ENCODE results near the gene CAMTA1. TPM values are rescaled to one million over a fixed set of nuclear protein-coding genes. Genes with fewer than 3 reads are reported as not detected.

Gene CAMTA1
- total RNA-seq, 1 experiment from 2014 or later, result 219 TPM

DNA sequence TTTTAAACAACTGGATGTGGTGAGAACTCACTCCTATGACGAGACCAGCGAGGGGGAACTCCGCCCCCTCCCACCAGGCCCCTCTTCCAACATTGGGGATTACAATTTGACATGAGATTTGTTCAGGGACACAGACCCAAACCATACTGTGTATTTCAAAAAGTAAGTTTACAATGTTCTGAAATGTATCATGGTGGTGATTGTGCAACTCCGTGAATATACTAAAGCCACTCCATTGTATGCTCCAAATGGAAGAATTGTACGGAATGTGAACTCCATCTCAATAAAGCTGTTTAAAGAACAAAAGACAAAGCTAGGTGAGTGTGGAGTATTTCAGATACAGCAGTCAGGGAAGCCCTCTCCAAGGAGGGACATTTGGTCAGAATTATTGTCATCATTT lies 553.8 kb downstream of the CAMTA1 start:
- DNase-seq (ENCODE audit: low read depth), result no peak

DNA sequence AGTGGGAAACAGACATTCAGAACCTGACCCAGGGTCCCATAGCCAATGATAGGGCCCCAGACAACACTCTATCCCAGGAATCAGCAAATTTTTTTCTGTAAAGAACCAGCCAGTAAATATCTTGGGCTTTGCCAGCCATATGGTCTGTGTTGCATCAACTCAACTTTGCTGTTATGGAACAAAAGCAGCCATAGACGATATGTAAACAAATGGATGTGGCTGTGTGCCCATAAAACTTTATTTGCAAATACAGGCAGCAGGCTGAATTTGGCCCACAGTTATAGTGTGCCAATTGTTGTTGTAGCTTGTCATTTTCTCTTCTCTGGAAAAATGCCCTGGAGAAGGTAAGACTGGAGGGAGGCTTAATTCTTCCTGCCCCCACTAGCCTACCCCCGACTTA lies 554.7 kb downstream of the CAMTA1 start:
- DNase-seq (ENCODE audit: low read depth), result no peak

DNA sequence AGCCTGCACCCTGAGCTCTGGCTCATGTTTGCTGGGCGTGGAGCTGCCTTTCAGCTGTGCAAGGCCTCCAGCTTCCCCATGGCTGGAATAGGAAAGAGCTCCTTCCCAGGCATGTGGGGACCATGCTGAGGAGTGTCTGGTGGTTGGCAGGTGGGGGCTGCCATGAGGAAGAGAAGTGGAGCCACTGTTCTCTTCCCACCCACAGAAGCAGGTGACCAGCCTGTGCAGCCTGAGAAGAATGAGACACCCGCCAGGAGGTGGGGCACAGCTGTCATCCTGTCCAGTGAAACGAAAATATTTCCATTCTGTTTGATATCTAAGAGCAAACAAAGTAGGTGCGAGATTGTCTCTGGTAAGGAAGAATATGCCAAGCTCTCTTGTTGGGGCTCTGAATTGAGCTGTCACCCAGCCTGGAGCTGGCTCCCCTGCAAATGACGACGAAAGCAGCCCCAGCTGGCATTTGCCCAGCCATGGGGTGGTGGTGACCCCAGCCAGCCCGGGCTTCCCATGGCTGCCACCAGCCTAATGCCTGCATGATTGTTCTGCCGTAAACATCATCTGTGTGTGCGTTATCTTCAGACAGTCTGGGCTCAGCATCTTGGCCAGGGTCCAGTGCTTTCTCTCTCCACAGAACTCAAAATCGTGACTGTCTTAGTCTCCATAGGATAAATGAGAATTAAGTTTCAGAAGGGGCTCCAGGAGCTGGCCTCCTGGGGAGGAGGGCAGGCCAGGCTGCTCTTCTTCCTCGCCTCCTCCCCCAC lies 556.1 kb downstream of the CAMTA1 start:
- no peak for DNase-seq (ENCODE audit: low read depth)

DNA sequence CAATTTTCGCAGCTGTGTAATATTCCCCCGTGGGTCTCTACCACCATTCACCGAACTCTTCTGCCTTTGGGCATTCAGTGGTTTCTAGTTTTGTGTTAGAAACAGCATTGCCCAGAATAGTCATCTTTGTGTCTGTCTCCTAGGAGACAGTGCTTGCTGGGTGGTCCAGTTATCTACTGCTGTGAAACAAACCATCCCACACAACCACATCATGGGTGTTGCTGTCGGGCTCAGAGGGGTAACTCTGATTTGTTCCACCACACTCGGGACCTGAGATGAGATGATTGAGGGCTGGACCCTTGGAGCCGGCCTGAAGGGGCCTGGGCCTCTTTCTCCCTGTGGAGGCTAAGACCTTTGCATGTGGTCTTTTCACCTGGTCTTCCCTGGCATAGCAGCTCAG lies 558.6 kb downstream of the CAMTA1 start:
- no peak for DNase-seq (ENCODE audit: low read depth)

DNA sequence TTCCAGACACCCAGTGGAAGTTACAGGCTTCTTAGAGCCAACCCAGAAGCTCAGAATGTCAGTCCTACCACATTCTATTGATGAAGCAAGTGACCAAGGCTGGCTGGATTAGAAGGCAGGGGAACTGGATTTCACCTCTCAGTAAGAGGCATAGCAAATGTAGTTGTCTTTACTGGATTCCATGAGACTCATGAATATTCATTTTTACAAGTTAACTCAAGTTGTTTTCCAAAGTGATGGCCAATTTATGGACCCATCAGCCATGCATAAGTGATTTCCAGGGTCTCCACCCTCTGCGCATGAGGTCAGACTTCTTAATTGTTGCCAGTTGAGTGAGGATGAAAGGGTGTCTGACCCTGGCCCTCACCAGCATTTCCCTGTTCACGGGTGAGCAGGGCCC lies 559.0 kb downstream of the CAMTA1 start:
- no peak for DNase-seq (ENCODE audit: low read depth)

DNA sequence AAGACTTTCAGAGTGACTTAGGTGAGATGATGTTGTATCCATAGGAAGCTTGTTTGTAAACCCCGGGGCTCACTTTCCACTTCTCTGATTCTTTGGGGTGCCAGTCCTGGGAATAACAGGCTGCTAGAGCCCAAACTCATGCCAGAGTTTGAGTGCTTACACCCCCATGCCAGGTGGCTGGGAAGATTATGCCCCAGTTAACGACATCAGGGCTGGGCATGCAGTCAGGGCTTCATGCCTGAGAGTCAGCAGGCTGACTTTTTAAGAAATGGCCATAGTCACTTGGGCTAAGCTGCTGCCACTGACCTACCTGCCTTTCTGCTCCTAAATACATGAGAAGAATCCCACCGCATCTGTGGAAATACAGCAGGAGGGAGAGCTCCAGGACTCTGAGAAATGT lies 560.3 kb downstream of the CAMTA1 start:
- no peak for DNase-seq (ENCODE audit: low read depth)

DNA sequence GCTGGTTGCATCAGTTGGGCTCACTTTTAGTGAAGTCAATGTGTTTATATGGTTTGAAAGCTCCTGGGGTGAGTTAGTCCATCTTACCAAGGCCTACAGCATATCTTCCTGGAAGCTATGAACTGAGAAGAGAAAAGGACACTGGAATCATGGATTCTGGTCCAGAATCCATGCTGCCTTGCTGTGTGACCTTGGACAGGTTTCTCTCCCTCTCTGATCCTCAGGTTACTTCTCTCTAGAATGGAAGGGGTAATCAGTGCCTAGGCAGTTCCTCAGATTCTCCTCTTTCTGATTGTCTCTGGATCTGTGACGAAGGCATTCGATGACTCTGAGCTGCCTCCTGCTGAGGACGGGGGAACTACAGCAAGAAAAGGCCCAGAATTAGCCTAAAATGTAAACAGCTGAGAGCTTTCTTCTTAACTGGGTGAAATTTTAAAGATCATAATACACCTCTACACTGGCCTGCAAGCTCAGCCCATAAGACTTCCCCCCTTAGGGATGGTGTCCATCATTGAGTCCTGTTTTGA lies 560.9 kb downstream of the CAMTA1 start:
- DNase-seq (ENCODE audit: low read depth), result no peak

DNA sequence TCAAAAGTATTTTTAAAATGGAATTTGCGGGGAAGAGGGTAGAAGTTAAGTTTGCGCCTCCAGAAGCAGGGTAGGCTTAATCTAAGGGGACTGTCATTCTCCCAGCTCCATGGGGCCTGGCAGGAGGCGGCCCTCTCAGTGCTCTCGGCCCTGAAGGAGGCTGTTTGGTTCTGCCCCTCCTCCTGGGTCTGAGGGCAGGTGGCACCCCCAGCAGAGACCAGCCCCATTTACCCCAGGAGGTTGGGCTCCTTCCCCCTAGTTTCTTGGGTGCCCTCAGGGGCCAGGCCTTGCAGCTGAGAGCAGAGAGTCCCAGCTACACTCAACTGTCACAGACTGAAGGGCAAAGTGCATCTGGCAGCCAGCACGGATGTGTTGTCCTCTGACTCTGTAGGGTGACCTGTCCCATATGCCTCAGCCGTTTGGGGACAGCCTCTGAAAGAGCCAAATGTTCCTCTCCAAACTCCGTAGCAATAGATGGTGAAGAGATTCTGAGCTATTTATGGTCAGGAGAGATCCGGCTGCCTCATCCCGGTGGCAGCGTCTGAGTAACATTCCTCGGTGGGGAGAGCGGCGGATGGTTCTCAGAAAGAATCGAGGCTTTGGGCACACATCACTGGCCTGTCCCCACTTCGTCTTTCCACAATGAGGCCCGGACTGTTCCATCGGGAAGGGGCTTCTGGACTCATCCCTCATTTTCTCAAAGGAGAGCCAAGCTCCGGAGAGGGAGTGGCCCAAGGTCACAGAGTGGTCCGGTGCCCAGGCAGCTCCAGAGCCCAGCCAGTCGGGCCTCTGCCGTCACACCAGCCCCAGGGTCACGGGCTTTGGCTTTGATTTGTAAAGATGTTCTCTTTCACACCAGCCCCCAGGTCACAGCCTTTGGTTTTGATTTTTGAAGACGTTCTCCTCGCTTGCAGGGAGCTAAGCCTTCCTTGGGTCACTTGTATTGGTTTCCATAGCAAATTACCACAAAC lies 561.6 kb downstream of the CAMTA1 start:
- DNase-seq (ENCODE audit: low read depth), result no peak

DNA sequence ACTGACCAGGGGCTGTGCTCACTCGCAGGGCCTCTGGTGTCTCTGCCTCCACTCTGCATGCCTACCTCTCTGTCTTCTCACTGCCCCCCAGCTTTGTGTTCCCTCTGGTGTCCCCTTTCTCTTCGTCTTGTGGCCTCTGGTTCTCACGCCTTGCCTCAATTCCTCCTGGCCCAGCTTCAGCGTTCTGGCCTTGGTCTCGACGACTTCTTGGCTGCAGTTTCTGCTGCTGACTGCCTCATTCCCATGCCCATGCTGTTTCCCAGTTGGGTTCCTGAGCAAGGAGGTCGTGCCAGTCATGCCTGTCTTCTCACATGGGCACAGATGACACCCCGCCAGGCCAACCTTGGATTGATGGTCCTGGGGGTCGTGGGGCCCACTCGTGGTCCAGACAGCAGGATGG lies 562.8 kb downstream of the CAMTA1 start:
- DNase-seq (ENCODE audit: low read depth), result no peak

DNA sequence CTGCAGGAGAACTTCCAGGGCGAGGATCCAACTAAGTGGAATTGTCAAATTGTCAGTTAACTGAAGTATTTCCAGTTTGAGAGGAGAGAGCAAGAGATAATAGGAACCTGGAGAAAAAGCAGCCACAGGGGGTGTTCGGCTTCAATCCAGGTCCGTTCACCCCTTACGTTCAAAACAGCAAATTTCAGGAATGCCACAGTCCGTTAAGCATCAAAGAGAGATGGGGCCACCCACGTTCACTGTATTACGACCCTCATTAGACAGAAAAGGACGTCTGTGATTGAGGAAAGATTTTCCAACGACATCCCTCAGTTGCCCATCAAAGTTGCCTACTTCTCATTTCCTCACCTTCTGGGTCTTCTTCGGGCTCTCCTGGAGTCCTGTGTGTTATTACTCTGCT lies 563.3 kb downstream of the CAMTA1 start:
- no peak for DNase-seq (ENCODE audit: low read depth)

DNA sequence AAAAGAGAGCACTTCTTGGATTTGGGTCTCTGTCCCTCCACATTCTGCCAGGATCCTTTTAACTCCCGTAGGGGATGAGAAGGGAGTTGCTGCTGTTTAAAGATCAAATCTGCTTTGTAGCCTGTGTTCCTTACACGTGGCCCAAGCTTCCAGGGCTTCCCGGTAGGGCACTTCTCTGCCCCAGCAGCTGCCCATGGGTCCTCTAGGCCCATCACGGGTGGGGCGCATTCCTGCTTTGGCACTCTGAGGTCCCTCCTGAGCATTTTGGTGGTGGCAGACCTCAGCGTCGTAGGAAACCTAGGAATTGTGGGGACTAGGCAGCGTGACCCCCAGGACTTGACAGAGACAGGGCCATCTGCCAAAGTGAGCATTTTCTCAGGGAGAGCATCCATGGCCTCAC lies 565.5 kb downstream of the CAMTA1 start:
- DNase-seq (ENCODE audit: low read depth), result no peak

DNA sequence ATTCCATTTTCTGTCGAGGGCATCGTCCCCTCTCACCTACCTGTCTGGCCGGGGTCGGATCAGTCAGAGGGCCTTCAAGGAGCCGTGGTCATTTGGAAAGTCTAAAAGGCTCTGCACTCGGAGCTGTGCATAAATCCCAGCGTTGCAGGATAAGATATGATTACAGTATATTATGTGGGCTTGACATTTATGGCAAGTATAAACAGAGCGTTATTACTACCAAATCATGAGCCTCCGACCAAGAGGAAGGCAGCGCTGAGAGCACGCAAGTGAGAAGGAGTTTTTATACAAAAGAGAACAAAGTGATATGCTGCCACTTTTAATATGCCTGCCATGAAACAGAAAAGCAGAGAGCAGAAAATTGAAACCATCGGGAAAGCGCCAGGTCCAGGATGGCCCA lies 566.4 kb downstream of the CAMTA1 start:
- no peak for DNase-seq (ENCODE audit: low read depth)

DNA sequence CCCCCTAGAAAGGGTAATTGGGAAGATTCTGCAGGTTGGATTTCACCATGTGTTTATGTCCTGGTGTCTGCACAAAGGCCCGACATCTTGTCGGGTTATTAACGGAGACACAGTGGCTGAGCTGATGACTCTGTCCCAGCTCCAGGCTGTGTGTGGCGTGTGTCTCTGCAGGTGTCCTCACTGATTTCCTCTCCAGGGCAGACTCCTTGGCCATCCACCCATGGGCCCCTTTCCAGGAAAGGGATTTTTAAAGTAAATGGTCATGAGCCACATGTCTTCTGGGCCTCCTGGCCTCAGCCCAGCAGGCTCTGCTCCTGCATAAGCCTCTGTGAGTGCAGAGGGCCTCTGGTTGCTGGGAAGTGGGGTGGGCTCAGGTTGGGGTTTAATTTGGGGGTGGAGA lies 567.1 kb downstream of the CAMTA1 start:
- no peak for DNase-seq (ENCODE audit: low read depth)

DNA sequence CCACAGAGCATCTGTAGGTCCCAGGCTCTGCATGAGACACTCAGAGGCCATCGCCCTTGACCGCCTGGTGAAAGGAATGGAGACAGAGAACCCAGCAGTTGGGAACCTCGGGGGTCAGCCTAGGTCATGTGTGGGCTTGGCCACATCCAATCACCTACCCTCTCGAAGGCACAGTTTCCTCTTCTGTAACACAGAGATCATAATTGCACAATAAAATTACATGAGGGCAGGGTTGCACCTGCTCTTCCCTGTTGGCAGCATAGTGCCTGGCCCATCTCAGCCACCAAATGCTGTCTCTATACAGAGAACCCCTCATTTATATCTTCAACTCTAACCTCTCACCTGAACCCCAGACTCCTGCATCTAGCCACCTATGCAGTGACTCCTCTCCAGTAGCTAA lies 567.7 kb downstream of the CAMTA1 start:
- no peak for DNase-seq (ENCODE audit: low read depth)

DNA sequence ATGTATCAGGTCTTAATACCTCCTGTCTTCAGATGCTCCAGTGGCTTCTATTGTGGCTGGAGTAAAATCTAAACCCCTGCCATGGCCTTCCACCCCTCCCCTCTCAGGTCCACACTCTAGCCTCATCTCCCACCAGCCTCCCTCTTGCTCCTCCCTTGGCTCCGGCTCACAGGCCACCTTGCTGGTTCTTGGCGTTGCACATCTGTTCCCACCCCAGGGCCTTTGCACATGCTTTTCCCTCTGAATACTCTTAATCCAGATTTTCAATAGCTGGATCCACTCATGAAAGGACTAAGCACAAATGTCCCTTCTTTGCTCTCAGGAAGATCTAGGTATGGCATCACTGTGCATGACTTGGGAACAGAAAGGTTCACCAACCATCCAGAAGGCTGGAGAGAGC lies 570.4 kb downstream of the CAMTA1 start:
- no peak for DNase-seq (ENCODE audit: low read depth)

DNA sequence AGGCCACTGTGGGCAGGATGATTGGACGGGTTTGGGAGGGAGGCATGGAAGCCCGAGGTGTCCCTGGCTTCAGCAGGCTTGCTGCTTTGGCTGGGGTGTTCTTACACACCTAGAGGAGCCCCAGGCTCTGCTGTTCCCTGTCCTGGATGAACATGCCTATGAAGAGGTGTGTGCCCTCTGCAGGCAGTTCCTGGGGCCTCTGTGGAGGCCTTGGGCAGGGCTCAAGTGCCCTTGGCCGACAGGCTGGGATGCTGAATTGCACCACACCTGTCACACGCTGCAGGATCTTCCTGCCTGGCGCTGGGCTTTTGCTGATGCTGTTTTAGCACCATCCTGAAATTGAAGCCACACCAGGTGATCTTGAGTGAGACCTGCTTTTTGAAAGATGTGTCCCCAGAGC lies 570.8 kb downstream of the CAMTA1 start:
- no peak for DNase-seq (ENCODE audit: low read depth)

DNA sequence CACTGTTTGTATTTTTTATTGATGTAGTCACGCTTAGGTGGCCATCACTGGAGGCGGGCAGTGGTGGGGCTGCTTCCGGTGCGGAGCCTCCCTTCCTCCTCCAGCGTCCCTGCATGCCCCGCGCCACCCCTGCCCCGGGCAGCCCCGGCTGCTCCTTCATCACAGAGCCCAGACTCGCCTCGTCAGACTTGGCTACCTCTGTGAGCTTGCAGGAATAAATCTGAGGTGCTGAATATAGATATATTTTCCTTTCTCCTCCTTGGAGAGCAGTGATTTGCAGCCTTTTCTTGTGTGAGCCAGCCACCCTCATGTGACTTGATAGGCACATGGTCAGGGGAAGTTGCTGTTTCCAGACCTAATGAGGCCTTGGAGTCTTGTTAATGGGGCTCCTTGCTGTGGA lies 573.2 kb downstream of the CAMTA1 start:
- no peak for DNase-seq (ENCODE audit: low read depth)

DNA sequence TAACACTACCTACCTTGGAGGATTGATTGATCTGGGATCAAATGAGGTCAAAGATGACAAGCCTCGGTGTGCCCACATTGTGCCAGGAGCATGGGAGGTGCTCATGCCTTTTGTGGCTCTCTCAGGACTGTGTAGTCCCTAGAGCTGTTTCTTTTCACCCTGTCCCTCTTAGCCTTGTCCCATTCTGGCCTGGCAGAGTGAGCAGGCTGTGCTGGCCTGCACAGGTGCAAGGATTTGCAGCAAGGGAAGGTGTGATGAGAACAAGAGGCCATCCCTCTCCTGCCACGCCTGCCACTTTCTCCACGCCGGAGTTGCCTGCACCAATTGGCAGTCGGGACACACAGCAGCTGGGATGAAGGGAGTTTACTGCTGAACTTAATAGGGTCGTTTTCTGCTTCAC lies 575.3 kb downstream of the CAMTA1 start:
- DNase-seq (ENCODE audit: low read depth), result no peak

DNA sequence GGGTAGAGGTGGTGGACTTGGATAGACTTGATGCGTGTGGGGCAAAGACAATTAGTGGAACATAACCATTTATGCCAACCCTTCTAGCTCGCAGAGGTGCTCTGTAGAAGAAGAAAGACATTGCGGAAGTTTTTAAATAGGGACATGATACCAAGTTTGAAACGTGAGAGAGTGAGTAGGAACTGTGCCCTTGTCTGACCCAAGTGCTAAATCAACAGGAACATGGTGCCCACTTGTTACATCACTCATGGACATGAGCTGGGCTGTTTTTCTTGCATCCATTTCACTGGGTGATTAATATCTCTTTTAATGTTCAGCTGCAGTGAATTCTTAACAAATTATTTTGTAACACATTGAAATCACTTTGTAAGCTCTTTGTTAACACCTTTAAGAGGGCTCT lies 577.7 kb downstream of the CAMTA1 start:
- DNase-seq (ENCODE audit: low read depth), result no peak

DNA sequence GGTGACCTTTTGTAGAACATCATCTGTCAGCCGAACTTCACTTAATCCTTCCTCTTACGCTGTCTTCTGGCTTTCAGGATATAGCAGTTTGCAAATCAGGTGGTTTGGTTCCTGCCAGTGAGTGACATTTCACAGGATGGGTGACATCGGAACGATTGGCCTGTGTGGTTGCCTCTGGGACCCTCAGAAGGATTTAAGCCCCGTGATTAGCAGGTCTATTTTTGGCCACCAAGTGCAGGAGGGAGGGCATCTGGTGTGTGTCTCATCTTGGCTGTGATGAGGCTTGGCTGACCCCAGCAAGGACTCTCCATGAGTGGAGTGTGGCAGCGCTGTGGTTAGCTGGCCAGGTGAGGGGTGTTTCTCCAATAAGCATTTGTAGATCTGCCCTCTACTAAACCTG lies 578.2 kb downstream of the CAMTA1 start:
- no peak for DNase-seq (ENCODE audit: low read depth)

DNA sequence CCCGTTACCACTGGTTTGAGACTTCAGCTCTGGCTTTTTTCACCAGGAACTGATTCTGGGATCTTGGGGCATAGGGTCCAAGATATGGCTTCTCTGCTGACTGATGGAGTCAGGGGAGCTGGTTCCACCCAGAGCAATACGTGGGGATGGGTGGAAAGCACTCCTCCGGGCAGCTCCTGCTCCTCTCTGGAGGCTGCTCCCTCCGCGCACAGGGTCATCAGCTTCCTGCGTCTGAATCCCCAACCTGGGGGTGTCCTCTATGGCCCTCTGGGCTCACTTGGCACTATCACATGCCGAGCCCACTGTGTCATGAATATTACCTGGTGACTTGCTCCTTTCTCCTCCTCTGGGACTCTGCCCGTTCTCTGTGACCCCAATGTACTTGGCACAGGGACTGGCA lies 580.5 kb downstream of the CAMTA1 start:
- DNase-seq (ENCODE audit: low read depth), result no peak

DNA sequence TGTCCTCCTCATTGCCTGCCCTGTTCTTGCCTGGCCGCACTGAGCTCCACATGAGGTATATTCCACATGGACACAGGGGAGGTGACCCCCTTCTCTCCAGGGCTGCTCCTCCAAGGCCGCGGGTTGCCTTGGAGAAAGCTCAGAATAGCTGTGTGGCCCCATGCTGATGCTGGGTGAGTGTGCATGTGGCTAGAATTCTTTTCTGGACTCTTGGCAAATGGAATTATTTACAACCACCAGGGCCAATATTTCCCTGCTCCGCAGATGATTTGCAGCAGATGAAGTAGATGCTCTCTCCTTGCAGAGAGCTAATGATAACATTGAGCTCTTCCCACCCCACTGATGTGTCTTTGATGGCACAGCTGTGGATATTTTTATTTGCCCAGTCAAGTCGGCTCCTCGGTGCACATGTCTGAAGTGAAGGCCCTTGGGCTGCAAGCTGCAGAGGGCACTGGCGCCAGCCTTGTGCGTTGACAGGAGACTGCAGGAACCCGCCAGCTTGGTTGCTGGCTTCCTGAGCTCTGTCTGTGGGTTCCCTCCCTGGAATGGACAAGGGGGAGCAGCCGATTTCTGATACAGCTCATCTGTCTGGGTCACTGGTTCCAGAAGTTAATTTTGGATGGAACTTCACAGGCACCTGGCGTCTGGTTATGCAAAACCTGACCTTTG lies 581.2 kb downstream of the CAMTA1 start:
- DNase-seq (ENCODE audit: low read depth), result no peak
